Kidney epithelial cell (primary cell): ENCODE measurements around the gene NME3. TPM values are rescaled to one million over a fixed set of nuclear protein-coding genes. Genes with fewer than 3 reads are reported as not detected.

Experiments
- DNase-seq: peaks from one replicate; pipeline ENCODE4 v3.0.0-alpha.2; 2010; ENCODE audit warnings: low read depth
- H3K27me3 ChIP-seq: 2 replicates; pipeline ENCODE4 v1.6.0; 2011; ENCODE audit warnings: low read length; ENCODE audit not compliant: control insufficient read depth, insufficient read depth
- H3K36me3 ChIP-seq: 2 replicates; pipeline ENCODE4 v1.5.1; 2011; ENCODE audit warnings: low read length; ENCODE audit not compliant: control insufficient read depth, insufficient read depth
- H3K4me3 ChIP-seq: 2 replicates; pipeline ENCODE4 v1.5.1; 2011; ENCODE audit warnings: low read depth, mild to moderate bottlenecking, control low read depth, low read length
- total RNA-seq: library from RNA; depleted of rRNA; stranded (reverse); fragments of >200 nt; gene quantifications from 2 replicates; pipeline ENCODE4 v1.2.3, GENCODE V29; 2015
- TF ChIP-seq, protein P1 (sequence below): IDR thresholded peaks from 2 replicates; pipeline ENCODE4 v1.5.1; 2011; ENCODE audit warnings: mild to moderate bottlenecking, moderate library complexity, low read length, control low read depth, inconsistent platforms; ENCODE audit not compliant: insufficient read depth, poor library complexity, severe bottlenecking

Gene NME3
- total RNA-seq, 1 donor from 2014 or later, result 44.9 TPM

DNA sequence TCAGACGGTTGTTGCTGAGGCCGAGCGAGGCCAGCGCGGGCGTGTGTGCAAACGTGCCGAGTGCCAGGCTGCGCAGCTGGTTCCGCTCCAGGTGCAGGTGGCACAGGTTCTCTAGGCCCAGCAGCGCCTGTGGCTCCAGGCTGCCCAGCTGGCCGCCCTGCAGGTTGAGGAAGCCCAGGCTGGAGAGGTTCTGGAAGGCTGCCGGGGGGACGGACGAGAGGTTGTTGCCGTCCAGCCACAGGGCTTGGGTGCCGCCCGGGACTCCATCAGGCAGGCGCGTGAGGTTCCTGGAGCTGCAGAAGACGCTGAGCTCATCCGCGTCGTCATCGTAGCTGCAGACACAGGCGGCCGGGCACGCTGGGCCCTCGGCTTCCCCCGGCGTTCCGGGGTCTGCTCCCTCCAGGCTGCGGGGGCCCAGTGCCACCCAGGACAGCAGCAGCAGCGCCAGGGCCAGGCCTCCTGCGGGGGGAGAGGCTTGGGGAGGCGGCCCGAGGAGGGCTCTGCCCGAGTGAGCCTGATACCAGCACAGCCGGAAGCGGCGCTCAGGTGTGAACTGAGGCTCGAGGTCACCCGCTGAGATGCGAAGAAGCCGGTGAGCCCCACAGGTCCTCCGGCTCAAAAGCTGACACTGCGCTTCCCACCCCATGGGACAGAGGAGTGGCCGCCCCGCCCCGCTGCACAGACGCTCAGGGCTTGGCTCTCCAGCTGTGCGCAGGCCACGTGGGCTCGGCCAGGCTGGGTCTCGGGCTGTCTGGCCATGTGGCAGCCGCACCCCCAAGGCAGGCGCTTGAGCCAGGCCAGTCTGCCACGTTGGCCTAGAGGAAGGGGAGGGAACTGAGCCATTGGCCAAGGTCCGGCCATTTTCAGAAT lies 20.8 kb upstream of the NME3 start:
- no peak for DNase-seq
- no peak overlapping the region for H3K4me3 ChIP-seq
- peaks cover 2% of the 10 kb centered on the region for H3K27me3 ChIP-seq
- TF ChIP-seq, protein P1, sequence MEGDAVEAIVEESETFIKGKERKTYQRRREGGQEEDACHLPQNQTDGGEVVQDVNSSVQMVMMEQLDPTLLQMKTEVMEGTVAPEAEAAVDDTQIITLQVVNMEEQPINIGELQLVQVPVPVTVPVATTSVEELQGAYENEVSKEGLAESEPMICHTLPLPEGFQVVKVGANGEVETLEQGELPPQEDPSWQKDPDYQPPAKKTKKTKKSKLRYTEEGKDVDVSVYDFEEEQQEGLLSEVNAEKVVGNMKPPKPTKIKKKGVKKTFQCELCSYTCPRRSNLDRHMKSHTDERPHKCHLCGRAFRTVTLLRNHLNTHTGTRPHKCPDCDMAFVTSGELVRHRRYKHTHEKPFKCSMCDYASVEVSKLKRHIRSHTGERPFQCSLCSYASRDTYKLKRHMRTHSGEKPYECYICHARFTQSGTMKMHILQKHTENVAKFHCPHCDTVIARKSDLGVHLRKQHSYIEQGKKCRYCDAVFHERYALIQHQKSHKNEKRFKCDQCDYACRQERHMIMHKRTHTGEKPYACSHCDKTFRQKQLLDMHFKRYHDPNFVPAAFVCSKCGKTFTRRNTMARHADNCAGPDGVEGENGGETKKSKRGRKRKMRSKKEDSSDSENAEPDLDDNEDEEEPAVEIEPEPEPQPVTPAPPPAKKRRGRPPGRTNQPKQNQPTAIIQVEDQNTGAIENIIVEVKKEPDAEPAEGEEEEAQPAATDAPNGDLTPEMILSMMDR, result no peak
- H3K36me3 ChIP-seq, result no peaks in the 10 kb centered on the region

DNA sequence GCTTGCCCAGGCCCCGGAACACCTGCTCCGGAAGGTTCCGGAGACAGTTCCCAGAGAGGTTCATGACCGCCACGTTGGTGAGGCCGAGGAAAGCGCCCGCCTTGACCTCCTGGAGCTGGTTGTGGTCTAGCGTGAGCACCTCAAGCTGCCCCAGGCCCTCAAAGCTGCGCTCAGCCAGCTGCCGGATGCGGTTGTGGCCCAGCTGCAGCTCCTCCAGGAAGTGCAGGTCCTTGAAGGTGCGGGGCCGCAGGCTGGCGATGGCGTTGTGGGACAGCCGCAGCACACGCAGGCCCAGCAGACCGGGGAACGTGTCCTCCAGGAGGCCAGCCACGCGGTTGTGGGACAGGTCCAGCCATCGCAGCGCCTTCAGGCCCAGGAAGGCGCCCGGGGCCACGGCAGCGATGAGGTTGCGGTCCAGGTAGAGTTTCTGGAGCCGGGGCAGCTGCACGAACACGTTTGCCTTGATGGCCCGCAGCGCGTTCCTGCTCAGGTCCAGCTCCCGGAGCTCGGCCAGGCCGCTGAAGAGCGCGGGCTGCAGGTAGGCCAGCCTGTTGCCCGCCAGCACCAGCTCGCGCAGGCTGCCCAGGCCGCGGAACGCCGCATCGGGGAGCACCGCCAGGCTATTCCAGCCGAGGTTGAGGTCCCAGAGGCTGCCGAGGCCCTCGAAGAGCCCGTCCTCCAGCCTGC lies 20.1 kb upstream of the NME3 start:
- Histone ChIP-seq H3K36me3 (no peaks in the 10 kb centered on the region), H3K4me3 (no peak overlapping the region), H3K27me3 (peaks cover 2% of the 10 kb centered on the region)
- TF ChIP-seq, protein P1, result no peak
- DNase-seq, result no peak

DNA sequence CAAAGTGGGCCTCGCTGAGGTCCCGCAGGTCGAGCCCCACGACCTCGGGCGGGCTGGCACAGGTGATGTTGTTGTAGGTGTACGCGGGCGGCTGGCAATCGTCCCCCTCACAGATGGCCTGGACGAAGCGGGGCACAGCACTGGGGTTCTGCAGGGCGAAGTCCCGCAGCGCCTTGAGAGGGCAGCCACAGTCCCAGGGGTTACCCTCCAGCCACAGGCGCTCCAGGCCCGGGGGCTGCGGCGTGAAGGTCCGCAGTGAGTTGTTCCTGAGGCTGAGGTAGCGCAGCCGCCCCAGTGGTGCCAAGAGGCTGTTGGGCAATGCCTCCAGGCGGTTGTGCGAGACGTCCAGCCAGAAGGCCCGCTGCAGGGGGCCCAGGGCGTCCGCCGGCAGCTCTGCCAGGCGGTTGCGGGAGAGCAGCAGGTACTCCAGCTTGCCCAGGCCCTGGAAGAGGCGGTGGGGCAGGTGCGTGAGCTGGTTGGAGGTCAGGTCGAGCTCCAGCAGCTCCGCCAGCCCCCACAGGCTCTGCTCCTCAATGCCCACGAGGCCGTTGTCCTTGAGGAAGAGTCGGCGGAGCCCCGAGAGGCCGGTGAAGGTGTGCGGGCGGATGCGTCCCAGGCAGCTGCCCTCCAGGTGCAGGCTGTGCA lies 19.4 kb upstream of the NME3 start:
- Histone ChIP-seq H3K4me3 (no peak overlapping the region), H3K27me3 (peaks cover 2% of the 10 kb centered on the region), H3K36me3 (no peaks in the 10 kb centered on the region)
- DNase-seq, result no peak
- TF ChIP-seq, protein P1, result no peak

DNA sequence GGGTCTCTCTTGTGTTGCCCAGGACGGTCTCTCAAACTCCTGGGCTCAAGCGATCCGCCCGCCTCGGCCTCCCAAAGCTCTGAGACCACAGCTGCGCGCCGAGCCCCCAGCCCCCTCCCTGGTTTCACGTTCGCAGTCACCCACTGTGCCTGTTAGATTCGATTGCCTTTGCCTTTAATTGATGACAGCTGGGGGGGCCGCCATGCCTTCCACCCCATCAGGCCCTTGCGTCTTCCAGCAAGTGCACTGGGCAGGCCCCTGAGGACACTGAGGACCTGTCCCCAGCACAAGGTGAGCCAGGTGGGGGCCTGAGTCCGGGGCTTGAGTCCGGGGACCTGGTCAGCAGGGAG lies 18.9 kb upstream of the NME3 start:
- no peaks in the 10 kb centered on the region for H3K36me3 ChIP-seq
- no peak for DNase-seq
- H3K4me3 ChIP-seq, result no peak overlapping the region
- H3K27me3 ChIP-seq, result peaks cover 2% of the 10 kb centered on the region
- TF ChIP-seq, protein P1, result no peak

DNA sequence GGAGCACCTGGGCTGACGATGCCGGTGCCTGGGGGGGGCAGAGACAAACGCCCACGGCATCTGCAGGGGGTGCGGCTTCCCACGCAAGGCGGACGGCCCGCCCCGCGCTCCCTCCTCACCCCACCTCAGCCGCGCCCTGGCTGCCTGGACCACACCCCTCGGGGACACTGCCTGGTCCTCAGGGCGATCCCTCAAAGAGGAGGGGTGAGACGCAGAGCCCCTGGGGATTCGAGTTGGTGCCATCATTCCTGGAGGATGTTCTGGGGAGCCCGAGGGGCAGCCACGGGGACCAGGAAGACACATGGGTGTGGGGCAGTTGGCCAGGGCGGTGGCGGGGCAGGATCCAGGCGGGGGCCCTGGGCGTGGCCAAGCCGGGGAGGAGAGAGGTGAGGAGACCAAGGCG lies 18.3 kb upstream of the NME3 start:
- H3K4me3 ChIP-seq, result no peak overlapping the region
- no peak for DNase-seq
- peaks cover 2% of the 10 kb centered on the region for H3K27me3 ChIP-seq
- no peaks in the 10 kb centered on the region for H3K36me3 ChIP-seq
- TF ChIP-seq, protein P1, result no peak
